GM23248 (cell line): Measurements from ENCODE around the gene RAD51C.

ENCODE experiments used
- EZH2 ChIP-seq: fragments of 200-600 bp; sonication (generic); IDR thresholded peaks from 2 replicates; pipeline ENCODE4 v1.6.1; 2018; ENCODE audit warnings: antibody characterized with exemption, mild to moderate bottlenecking; ENCODE audit not compliant: insufficient read depth, poor library complexity, severe bottlenecking
- EZH2phosphoT487 ChIP-seq: fragments of 200-600 bp; sonication (generic); IDR thresholded peaks from 2 replicates; pipeline ENCODE4 v1.6.1; 2018; ENCODE audit warnings: antibody characterized with exemption, moderate library complexity, mild to moderate bottlenecking, low read depth; ENCODE audit not compliant: insufficient read depth

GRCh38 chr17:58643147-58643546 lies 49.3 kb upstream of the RAD51C start:
- TF ChIP-seq EZH2 (no peak), EZH2phosphoT487 (no peak)
